HG03159 (cell line): ENCODE results near the gene UBE2K.
"Not testable (repeated sequence)": the region's sequence is repeated elsewhere in the genome, so short reads cannot be mapped to it uniquely, and the experiment has no call there.

Source experiments
- ATAC-seq: cut with Tn5 transposase; IDR thresholded peaks from one replicate; pipeline ENCODE4 v1.9.1; 2021; ENCODE audit warnings: mild to moderate bottlenecking, moderate library complexity; ENCODE audit not compliant: unreplicated experiment

UBE2K gene

GRCh38 chr4:39687014-39687413 lies 10.9 kb upstream of the UBE2K start:
- ATAC-seq, result no peak

GRCh38 chr4:39689970-39690369 lies 8.0 kb upstream of the UBE2K start:
- no peak for ATAC-seq

GRCh38 chr4:39698424-39699009 lies 581 bp downstream of the UBE2K start:
- ATAC-seq, result peak; percentile 21

- no peak for ATAC-seq
These were observed 1.9 kb downstream of the UBE2K start for GRCh38 chr4:39699687-39700409.

- ATAC-seq, result no peak
These were observed 2.6 kb downstream of the UBE2K start for GRCh38 chr4:39700554-39700953.

GRCh38 chr4:39702716-39703115 lies 4.8 kb downstream of the UBE2K start:
- ATAC-seq, result no peak

GRCh38 chr4:39704789-39705188 lies 6.9 kb downstream of the UBE2K start:
- not testable (repeated sequence) for ATAC-seq

- no peak for ATAC-seq
These were observed 8.4 kb downstream of the UBE2K start for GRCh38 chr4:39706334-39706733.

GRCh38 chr4:39706741-39707511 lies 9.0 kb downstream of the UBE2K start:
- ATAC-seq, result no peak

- no peak for ATAC-seq
These were observed 12.4 kb downstream of the UBE2K start for GRCh38 chr4:39710098-39710896.

- ATAC-seq, result no peak
These were observed 15.1 kb downstream of the UBE2K start for GRCh38 chr4:39712819-39713607.

GRCh38 chr4:39713691-39714090 lies 15.8 kb downstream of the UBE2K start:
- ATAC-seq, result no peak

GRCh38 chr4:39714166-39714565 lies 16.2 kb downstream of the UBE2K start:
- no peak for ATAC-seq

- ATAC-seq, result no peak
These were observed 17.9 kb downstream of the UBE2K start for GRCh38 chr4:39715788-39716187.

- ATAC-seq, result no peak
These were observed 18.4 kb downstream of the UBE2K start for GRCh38 chr4:39716356-39716755.

- not testable (repeated sequence) for ATAC-seq
These were observed 19.8 kb downstream of the UBE2K start for GRCh38 chr4:39717743-39718142.

- ATAC-seq, result no peak
These were observed 20.7 kb downstream of the UBE2K start for GRCh38 chr4:39718366-39719323.

GRCh38 chr4:39719804-39720580 lies 22.1 kb downstream of the UBE2K start:
- no peak for ATAC-seq
